Measurements from ENCODE around the gene IZUMO1R. TPM values are rescaled to one million over a fixed set of nuclear protein-coding genes. Genes with fewer than 3 reads are reported as not detected.

Gene IZUMO1R
- total RNA-seq, 1 donor from 2014 or later: not detected

DNA sequence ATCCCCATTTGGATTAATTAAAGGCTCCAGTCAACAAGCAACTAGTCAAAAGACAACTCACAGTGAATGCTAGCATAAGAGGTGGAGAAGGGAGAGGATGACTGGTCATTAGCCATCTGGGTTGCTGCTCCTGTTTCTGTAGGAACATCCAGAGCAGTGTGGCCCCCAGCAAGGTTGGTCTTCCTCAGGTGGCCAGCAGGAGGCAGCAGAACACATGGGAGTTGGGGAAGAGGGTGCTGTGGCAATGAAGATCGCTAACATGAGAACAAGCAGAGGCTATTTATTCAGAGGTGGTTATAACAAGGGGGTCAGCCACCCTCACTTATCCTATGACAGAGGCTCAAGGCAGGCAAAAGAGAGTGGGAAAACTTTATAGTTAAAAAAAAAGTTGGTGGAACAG, 21.3 kb downstream of the IZUMO1R start:
- H3K27ac ChIP-seq (replicated peaks): no peak overlapping the region
- DNase-seq: no peak
- H3K4me1 ChIP-seq: no peaks in the 10 kb centered on the region
- TF ChIP-seq, protein P1, sequence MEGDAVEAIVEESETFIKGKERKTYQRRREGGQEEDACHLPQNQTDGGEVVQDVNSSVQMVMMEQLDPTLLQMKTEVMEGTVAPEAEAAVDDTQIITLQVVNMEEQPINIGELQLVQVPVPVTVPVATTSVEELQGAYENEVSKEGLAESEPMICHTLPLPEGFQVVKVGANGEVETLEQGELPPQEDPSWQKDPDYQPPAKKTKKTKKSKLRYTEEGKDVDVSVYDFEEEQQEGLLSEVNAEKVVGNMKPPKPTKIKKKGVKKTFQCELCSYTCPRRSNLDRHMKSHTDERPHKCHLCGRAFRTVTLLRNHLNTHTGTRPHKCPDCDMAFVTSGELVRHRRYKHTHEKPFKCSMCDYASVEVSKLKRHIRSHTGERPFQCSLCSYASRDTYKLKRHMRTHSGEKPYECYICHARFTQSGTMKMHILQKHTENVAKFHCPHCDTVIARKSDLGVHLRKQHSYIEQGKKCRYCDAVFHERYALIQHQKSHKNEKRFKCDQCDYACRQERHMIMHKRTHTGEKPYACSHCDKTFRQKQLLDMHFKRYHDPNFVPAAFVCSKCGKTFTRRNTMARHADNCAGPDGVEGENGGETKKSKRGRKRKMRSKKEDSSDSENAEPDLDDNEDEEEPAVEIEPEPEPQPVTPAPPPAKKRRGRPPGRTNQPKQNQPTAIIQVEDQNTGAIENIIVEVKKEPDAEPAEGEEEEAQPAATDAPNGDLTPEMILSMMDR (IDR thresholded peaks at IDR 0.05; ENCODE audit: borderline replicate concordance): no peak
- peaks cover 19% of the 10 kb centered on the region for H3K9me3 ChIP-seq (replicated peaks)
- intact Hi-C loops (cut with micrococcal nuclease): no loop called here
- no peak overlapping the region for H3K4me3 ChIP-seq
- H3K36me3 ChIP-seq: no peaks in the 10 kb centered on the region
- H3K27me3 ChIP-seq (ENCODE audit: low read depth): no peaks in the 10 kb centered on the region

DNA sequence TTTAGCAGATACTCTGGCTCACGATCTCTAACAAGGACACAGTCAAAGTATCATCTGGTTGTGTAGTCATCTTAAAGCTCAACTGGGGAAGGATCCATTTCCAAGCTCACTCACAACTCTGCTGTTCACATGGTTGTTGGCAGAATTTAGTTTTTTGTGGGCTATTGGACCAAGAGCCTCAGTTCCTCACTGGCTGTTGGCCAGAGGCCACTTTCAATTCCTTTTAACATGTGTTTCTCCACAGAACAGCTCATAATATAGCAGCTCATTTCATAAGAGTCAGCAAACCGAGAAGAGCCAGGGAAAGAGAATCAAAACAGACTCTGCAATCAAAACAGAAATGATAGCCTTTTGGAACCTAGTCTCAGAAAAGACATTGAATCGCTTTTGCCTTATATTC, 22.6 kb downstream of the IZUMO1R start:
- no peaks in the 10 kb centered on the region for H3K36me3 ChIP-seq
- peaks cover 17% of the 10 kb centered on the region for H3K9me3 ChIP-seq (replicated peaks)
- no peaks in the 10 kb centered on the region for H3K4me1 ChIP-seq
- H3K27me3 ChIP-seq (ENCODE audit: low read depth): no peaks in the 10 kb centered on the region
- no peak overlapping the region for H3K4me3 ChIP-seq
- intact Hi-C loops (cut with micrococcal nuclease): no loop called here
- TF ChIP-seq, protein P1 (IDR thresholded peaks at IDR 0.05; ENCODE audit: borderline replicate concordance): no peak
- no peak for DNase-seq
- H3K27ac ChIP-seq (replicated peaks): no peak overlapping the region

DNA sequence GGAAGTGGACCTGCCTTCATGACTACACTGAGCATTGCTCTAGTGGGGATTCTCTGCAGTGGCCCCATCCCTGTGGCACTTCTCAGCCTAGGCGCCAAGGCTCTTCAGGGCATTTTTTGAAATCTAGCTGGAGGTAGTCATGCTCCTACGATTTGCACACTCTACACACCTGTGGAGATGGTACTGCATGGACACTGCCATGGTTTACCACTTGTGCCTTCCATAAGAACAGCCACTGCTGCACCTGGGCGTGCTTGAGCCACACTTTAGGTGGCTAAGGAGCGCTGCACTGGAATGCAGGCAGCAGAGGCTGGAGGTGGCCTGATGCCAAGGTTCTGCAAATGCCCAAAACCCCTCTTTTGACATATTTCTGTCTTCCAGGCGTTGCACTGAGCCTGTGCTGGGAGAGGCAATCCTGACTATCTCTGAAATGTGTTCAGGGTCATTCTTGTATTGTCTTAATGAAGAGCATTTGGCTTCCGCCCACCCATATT, 24.3 kb downstream of the IZUMO1R start:
- TF ChIP-seq, protein P1 (IDR thresholded peaks at IDR 0.05; ENCODE audit: borderline replicate concordance): no peak

DNA sequence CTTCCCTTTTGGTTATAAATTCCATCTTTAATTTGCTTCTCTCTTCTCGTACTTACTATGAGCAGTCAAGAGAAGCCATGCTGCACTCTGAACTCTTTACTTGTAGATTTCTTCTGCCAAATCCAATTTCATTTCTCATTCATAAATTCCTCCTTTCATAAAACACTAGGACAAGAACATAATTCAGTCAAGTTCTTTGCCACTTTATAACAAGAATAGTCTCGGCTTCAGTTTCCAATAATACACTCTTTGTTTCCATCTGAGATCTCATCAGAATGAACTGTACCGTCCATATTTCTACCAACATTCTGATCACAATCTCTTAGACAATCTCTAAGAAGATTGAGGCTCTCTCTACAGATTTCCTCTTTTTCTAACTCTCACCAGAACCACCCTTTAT, 25.1 kb downstream of the IZUMO1R start:
- no peak for DNase-seq
- Histone ChIP-seq H3K27me3 (ENCODE audit: low read depth) (no peaks in the 10 kb centered on the region), H3K4me3 (no peak overlapping the region), H3K4me1 (no peaks in the 10 kb centered on the region), H3K36me3 (no peaks in the 10 kb centered on the region), H3K9me3 (replicated peaks) (peaks cover 17% of the 10 kb centered on the region), H3K27ac (replicated peaks) (no peak overlapping the region)
- intact Hi-C loops (cut with micrococcal nuclease): no loop called here
- TF ChIP-seq, protein P1 (IDR thresholded peaks at IDR 0.05; ENCODE audit: borderline replicate concordance): no peak

More for the DNA sequence above, 24.3 kb downstream of the IZUMO1R start:
- H3K4me3 ChIP-seq: no peak overlapping the region
- no peaks in the 10 kb centered on the region for H3K36me3 ChIP-seq
- H3K27ac ChIP-seq (replicated peaks): no peak overlapping the region
- H3K27me3 ChIP-seq (ENCODE audit: low read depth): no peaks in the 10 kb centered on the region
- intact Hi-C loops (cut with micrococcal nuclease): no loop called here
- DNase-seq: no peak
- peaks cover 17% of the 10 kb centered on the region for H3K9me3 ChIP-seq (replicated peaks)
- H3K4me1 ChIP-seq: no peaks in the 10 kb centered on the region

DNA sequence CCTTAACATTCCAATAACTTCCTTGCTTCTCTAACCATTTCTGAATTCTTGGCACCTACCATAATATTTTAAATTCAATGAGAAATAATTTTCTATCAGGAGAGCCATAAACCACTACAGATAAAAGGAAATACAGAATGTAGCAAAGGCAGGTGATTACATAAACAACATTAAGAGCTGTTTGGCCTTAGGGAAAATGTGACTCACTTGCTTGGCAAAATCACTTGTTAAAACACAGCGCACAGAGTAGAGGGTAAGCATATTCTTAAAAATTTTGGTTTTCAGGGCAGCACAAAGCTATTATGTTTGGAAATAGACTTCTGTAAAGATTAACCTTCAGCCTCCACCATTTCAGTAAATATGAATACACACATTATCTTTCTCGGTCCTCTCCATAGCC, 26.4 kb downstream of the IZUMO1R start:
- DNase-seq: no peak
- intact Hi-C loops (cut with micrococcal nuclease): no loop called here
- Histone ChIP-seq H3K36me3 (no peaks in the 10 kb centered on the region), H3K4me3 (no peak overlapping the region), H3K9me3 (replicated peaks) (peaks cover 11% of the 10 kb centered on the region), H3K4me1 (no peaks in the 10 kb centered on the region), H3K27ac (replicated peaks) (no peak overlapping the region), H3K27me3 (ENCODE audit: low read depth) (no peaks in the 10 kb centered on the region)
- TF ChIP-seq, protein P1 (IDR thresholded peaks at IDR 0.05; ENCODE audit: borderline replicate concordance): no peak

Measured in left ventricle myocardium inferior (tissue), 1 donor.